HG03457 (cell line): ENCODE measurements around the gene CATSPER1.
"Not testable (repeated sequence)": the region's sequence is repeated elsewhere in the genome, so short reads cannot be mapped to it uniquely, and the experiment has no call there.

Experiments
- ATAC-seq: cut with Tn5 transposase; IDR thresholded peaks from one replicate; pipeline ENCODE4 v1.9.1; 2021; ENCODE audit warnings: moderate number of reproducible peaks; ENCODE audit not compliant: unreplicated experiment

Gene CATSPER1

GRCh38 chr11:66020618-66021357 is 5.5 kb downstream of the CATSPER1 start:
- ATAC-seq: no peak

- no peak for ATAC-seq
Observed at GRCh38 chr11:66020212-66020611, 6.1 kb downstream of the CATSPER1 start.

GRCh38 chr11:66017321-66017720 is 9.0 kb downstream of the CATSPER1 start:
- no peak for ATAC-seq

- no peak for ATAC-seq
Observed at GRCh38 chr11:66016793-66017177, 9.5 kb downstream of the CATSPER1 start.

- ATAC-seq: no peak
Observed at GRCh38 chr11:66015936-66016792, 10.1 kb downstream of the CATSPER1 start.

GRCh38 chr11:66015454-66015881 is 10.8 kb downstream of the CATSPER1 start:
- no peak for ATAC-seq

GRCh38 chr11:66014804-66015453 is 11.3 kb downstream of the CATSPER1 start:
- no peak for ATAC-seq

- no peak for ATAC-seq
Observed at GRCh38 chr11:66013762-66014100, 12.5 kb downstream of the CATSPER1 start.

- ATAC-seq: no peak
Observed at GRCh38 chr11:66012946-66013761, 13.1 kb downstream of the CATSPER1 start.

GRCh38 chr11:66012371-66012945 is 13.8 kb downstream of the CATSPER1 start:
- ATAC-seq: no peak

GRCh38 chr11:66011785-66012303 is 14.4 kb downstream of the CATSPER1 start, which contains the start of gene CST6:
Gene CST6 (plus strand): TSS chr11:66012008. CDS start chr11:66012045, 37 bp downstream.
- ATAC-seq: no peak

- no peak for ATAC-seq
Observed at GRCh38 chr11:66011239-66011784, 15.0 kb downstream of the CATSPER1 start.

- ATAC-seq: not testable (repeated sequence)
Observed at GRCh38 chr11:66010036-66010435, 16.2 kb downstream of the CATSPER1 start.

- no peak for ATAC-seq
Observed at GRCh38 chr11:66008468-66009101, 17.7 kb downstream of the CATSPER1 start.

- ATAC-seq: no peak
Observed at GRCh38 chr11:66008095-66008467, 18.2 kb downstream of the CATSPER1 start.

GRCh38 chr11:66007201-66007634 is 19.1 kb downstream of the CATSPER1 start:
- no peak for ATAC-seq

- no peak for ATAC-seq
Observed at GRCh38 chr11:66006891-66007176, 19.4 kb downstream of the CATSPER1 start.

- no peak for ATAC-seq
Observed at GRCh38 chr11:66006134-66006890, 20.0 kb downstream of the CATSPER1 start.

- no peak for ATAC-seq
Observed at GRCh38 chr11:66004186-66004585, 22.1 kb downstream of the CATSPER1 start.
